IMR-90 (cell line): ENCODE measurements around the gene RELL2. TPM values are rescaled to one million over a fixed set of nuclear protein-coding genes. Genes with fewer than 3 reads are reported as not detected.

ENCODE experiments used
- ATAC-seq: fragments of 200-7000 bp; cut with Tn5 transposase; 2 replicates; pipeline ENCODE4 v1.9.1; 2020; ENCODE audit warnings: low read depth, mild to moderate bottlenecking, moderate library complexity
- BruUV-seq: library from RNA; stranded (reverse); fragments of 400-500 nt; replicated peaks from 2 replicates; lab custom pipeline; 2021; lab: Mats Ljungman, UMichigan
- CTCF ChIA-PET: fragments of 300-600 bp; formaldehyde crosslinking; extraction: SDS; loops from one replicate; lab custom pipeline; 2021; ENCODE audit warnings: antibody characterized with exemption; lab: Yijun Ruan, JAX
- POLR2A ChIA-PET: fragments of 300-600 bp; sonication (Branson Sonifier 250); formaldehyde crosslinking; loops from one replicate; lab custom pipeline; 2022; ENCODE audit warnings: antibody characterized with exemption; ENCODE audit not compliant: unreplicated experiment; lab: Charles Lee
- DNase-seq: peaks from one replicate; pipeline ENCODE4 v3.0.0; 2013
- H2AFZ ChIP-seq: replicated peaks from 2 replicates; pipeline ENCODE3; 2013; ENCODE audit warnings: low read length, mild to moderate bottlenecking; ENCODE audit not compliant: poor library complexity
- H2AK5ac ChIP-seq: 2 replicates; pipeline ENCODE4 v1.6.1; 2013; ENCODE audit warnings: low read depth, low read length, inconsistent platforms
- H2AK9ac ChIP-seq: replicated peaks from 2 replicates; pipeline ENCODE3; 2013; ENCODE audit warnings: mild to moderate bottlenecking, low read depth, low read length, moderate library complexity; ENCODE audit not compliant: poor library complexity
- H2BK120ac ChIP-seq: 2 replicates; pipeline ENCODE4 v1.6.1; 2013; ENCODE audit warnings: low read depth, low read length, inconsistent platforms
- H2BK15ac ChIP-seq: 3 replicates; pipeline ENCODE4 v1.6.1; 2013; ENCODE audit warnings: low read depth, low read length, inconsistent platforms
- H2BK20ac ChIP-seq: 2 replicates; pipeline ENCODE4 v1.6.1; 2013; ENCODE audit warnings: low read depth, mild to moderate bottlenecking, inconsistent platforms, low read length, moderate library complexity
- H2BK5ac ChIP-seq: 2 replicates; pipeline ENCODE4 v1.6.1; 2013; ENCODE audit warnings: mild to moderate bottlenecking, low read depth, low read length, inconsistent platforms; ENCODE audit not compliant: poor library complexity, severe bottlenecking
- H3K14ac ChIP-seq: replicated peaks from 2 replicates; pipeline ENCODE4 v1.6.1; 2013; ENCODE audit warnings: low read depth, low read length, inconsistent platforms
- H3K18ac ChIP-seq: 2 replicates; pipeline ENCODE4 v1.6.1; 2013; ENCODE audit warnings: low read depth, low read length, control low read depth
- H3K23ac ChIP-seq: 2 replicates; pipeline ENCODE4 v1.6.1; 2013; ENCODE audit warnings: low read depth, low read length, inconsistent platforms
- H3K27ac ChIP-seq: 2 replicates; pipeline ENCODE4 v1.5.1; 2013; ENCODE audit warnings: mild to moderate bottlenecking, control low read depth, low read length; ENCODE audit not compliant: insufficient read depth
- H3K27me3 ChIP-seq: 2 replicates; pipeline ENCODE4 v1.6.1; 2013; ENCODE audit warnings: low read length; ENCODE audit not compliant: control insufficient read depth, insufficient read depth
- H3K36me3 ChIP-seq: 2 replicates; pipeline ENCODE4 v1.6.1; 2013; ENCODE audit warnings: low read length, mixed read lengths; ENCODE audit not compliant: control insufficient read depth, insufficient read depth
- H3K4ac ChIP-seq: 2 replicates; pipeline ENCODE4 v1.6.1; 2013; ENCODE audit warnings: low read depth, low read length, inconsistent platforms
- H3K4me1 ChIP-seq: 2 replicates; pipeline ENCODE4 v1.6.1; 2013; ENCODE audit warnings: low read length, mixed read lengths; ENCODE audit not compliant: control insufficient read depth, insufficient read depth
- H3K4me2 ChIP-seq: 2 replicates; pipeline ENCODE4 v1.6.1; 2013; ENCODE audit warnings: low read depth, mild to moderate bottlenecking, control low read depth, low read length, moderate library complexity
- H3K4me3 ChIP-seq: 2 replicates; pipeline ENCODE4 v1.5.1; 2013; ENCODE audit warnings: low read depth, mild to moderate bottlenecking, control low read depth, low read length, moderate library complexity; ENCODE audit not compliant: insufficient read depth
- H3K56ac ChIP-seq: 2 replicates; pipeline ENCODE4 v1.6.1; 2013; ENCODE audit warnings: low read length, inconsistent platforms; ENCODE audit not compliant: insufficient read depth; ENCODE audit errors: extremely low read depth
- H3K79me1 ChIP-seq, 2 experiments: 2 replicates each; pipeline ENCODE4 v1.6.1; 2013; ENCODE audit warnings: low read length in 2 of 2, inconsistent platforms in 1 of 2, low read depth in 1 of 2
- H3K9ac ChIP-seq: 2 replicates; pipeline ENCODE4 v1.6.1; 2013; ENCODE audit warnings: low read depth, low read length, control low read depth
- H3K9me1 ChIP-seq: 2 replicates; pipeline ENCODE4 v1.6.1; 2013; ENCODE audit warnings: low read length, inconsistent platforms; ENCODE audit not compliant: insufficient read depth
- H3K9me3 ChIP-seq: 2 replicates; pipeline ENCODE4 v1.6.1; 2013; ENCODE audit warnings: low read length; ENCODE audit not compliant: control insufficient read depth, insufficient read depth
- H4K20me1 ChIP-seq: 2 replicates; pipeline ENCODE4 v1.6.1; 2013; ENCODE audit warnings: low read length, inconsistent platforms; ENCODE audit not compliant: insufficient read depth
- H4K5ac ChIP-seq: 2 replicates; pipeline ENCODE4 v1.6.1; 2013; ENCODE audit warnings: mild to moderate bottlenecking, low read depth, low read length, control low read depth
- H4K8ac ChIP-seq, 2 experiments: 2 replicates each; pipeline ENCODE4 v1.6.1; 2013; ENCODE audit warnings: low read depth in 2 of 2, low read length in 2 of 2, control low read depth in 1 of 2, inconsistent platforms in 1 of 2
- H4K91ac ChIP-seq: 2 replicates; pipeline ENCODE4 v1.6.1; 2013; ENCODE audit warnings: low read depth, low read length, inconsistent platforms; ENCODE audit not compliant: insufficient read depth
- CEBPB ChIP-seq: IDR thresholded peaks from 2 replicates; pipeline ENCODE4 v1.6.1; 2012; ENCODE audit warnings: low read depth, low read length, improper control_type of control experiment
- WGBS, 2 experiments: methylation state at CpG; one replicate each; pipeline versions ENCODE4 v1.1.5 to v1.1.7; 2013; ENCODE audit warnings: missing lambda C conversion rate in 2 of 2; ENCODE audit not compliant: insufficient read length in 1 of 2; ENCODE audit errors: extremely low coverage in 2 of 2; 5-methylcytosine and 5-hydroxymethylcytosine counted together
- dilution Hi-C: fragments of 300-500 bp; cut with HindIII; formaldehyde crosslinking; loops from one replicate; pipeline ENCODE4 v1.14.3; 2018; ENCODE audit warnings: low sequenced_read_pairs; ENCODE audit not compliant: unreplicated experiment
- in situ Hi-C: fragments of 300-500 bp; cut with MboI; formaldehyde crosslinking; loops from 3 replicates; pipeline ENCODE4 v1.14.3; 2019; ENCODE audit warnings: low sequenced_read_pairs, inconsistent platforms, mixed read lengths
- intact Hi-C: fragments of 100-400 bp; cut with micrococcal nuclease; formaldehyde crosslinking; loops from 2 replicates; pipeline ENCODE4 v1.10.0; 2022
- polyA plus RNA-seq, 3 experiments: library from polyadenylated mRNA; depleted of rRNA; stranded (reverse); fragments of >200 nt; gene quantifications; 2 replicates each; pipeline ENCODE4 v1.2.3, GENCODE V29; 2012; ENCODE audit warnings: low replicate concordance in 1 of 3
- total RNA-seq: library from RNA; depleted of rRNA; stranded (reverse); fragments of >200 nt; gene quantifications from 2 replicates; pipeline ENCODE4 v1.2.3, GENCODE V29; 2012

The RELL2 gene
- total and polyA plus RNA-seq, 2 of the 4 experiments (the other 2 are of a cell fraction): 2.2 to 7.6 TPM

GRCh38 chr5:141637123-141637766 is 448 bp downstream of the RELL2 start:
- no peak overlapping the region for H2AK5ac ChIP-seq
- intact Hi-C loops: loop anchor here (2.0 kb wide), 1 partner anchor 44 kb away; no protein-coding TSS in a partner anchor

More at GRCh38 chr5:141637123-141637766, 448 bp downstream of the RELL2 start:
- peak; percentile 25 for ATAC-seq
- no peak overlapping the region for H2BK120ac ChIP-seq
- no peak for DNase-seq
- POLR2A ChIA-PET: no interaction called here
- H4K91ac ChIP-seq: no peak overlapping the region; the same call in 1 of the 2 replicates
- H3K9me3 ChIP-seq: no peaks in the 10 kb centered on the region
- H3K18ac ChIP-seq: no peak overlapping the region
- peak overlapping the region; percentile 97 for H2AFZ ChIP-seq
- no peak overlapping the region for H2BK20ac ChIP-seq
- in situ Hi-C loops (no loop called here), dilution Hi-C loops (no loop called here)
- H3K23ac ChIP-seq: peak overlapping the region; percentile 35
- H3K9me1 ChIP-seq: peaks cover 31% of the 10 kb centered on the region
- peak overlapping the region; percentile 22 for H2AK9ac ChIP-seq
- BruUV-seq: no TSS peak
- peak overlapping the region; percentile 70 for H3K4me2 ChIP-seq
- no peak overlapping the region for H3K14ac ChIP-seq
- peak overlapping the region in 1 of 2 experiments; percentile 16; a peak in 1 of 4 replicates for H4K8ac ChIP-seq
- H3K36me3 ChIP-seq: peaks cover 12% of the 10 kb centered on the region
- H3K9ac ChIP-seq: peak overlapping the region; percentile 38; the same call in 1 of the 2 replicates
- H3K79me1 ChIP-seq: peaks cover 26 to 49% of the 10 kb centered on the region in 2 experiments
- H3K27ac ChIP-seq: peak overlapping the region; percentile 0; the same call in 1 of the 2 replicates
- CTCF ChIA-PET: interaction anchor here (0.7 to 2.8 kb wide), 5 partner anchors 18 to 332 kb away, joined by 3 to 17 read pairs (median 5); partner anchors contain the start of genes DIAPH1 and RNF14
- H3K27me3 ChIP-seq: no peaks in the 10 kb centered on the region
- H2BK15ac ChIP-seq: no peak overlapping the region
- no peak overlapping the region for H2BK5ac ChIP-seq
- peaks cover 27% of the 10 kb centered on the region for H4K20me1 ChIP-seq
- no peak overlapping the region for H3K56ac ChIP-seq
- no peak for TF ChIP-seq CEBPB
- no peak overlapping the region for H4K5ac ChIP-seq
- peak overlapping the region; percentile 97 for H3K4me3 ChIP-seq
- WGBS, 2 experiments: 1% methylated on average over 26 of the region's 63 CpGs; no CpG with 5 or more reads in 1 of the 2 experiments
- no peak overlapping the region for H3K4ac ChIP-seq
- H3K4me1 ChIP-seq: peaks cover 12% of the 10 kb centered on the region
